HL-60/S4 (cell line): ENCODE data around the gene MEI1.

Source experiments
- in situ Hi-C: fragments of 300-500 bp; cut with MboI; formaldehyde crosslinking; loops from 2 replicates; pipeline ENCODE4 v1.14.3; 2022; ENCODE audit warnings: low sequenced_read_pairs

The MEI1 gene

DNA sequence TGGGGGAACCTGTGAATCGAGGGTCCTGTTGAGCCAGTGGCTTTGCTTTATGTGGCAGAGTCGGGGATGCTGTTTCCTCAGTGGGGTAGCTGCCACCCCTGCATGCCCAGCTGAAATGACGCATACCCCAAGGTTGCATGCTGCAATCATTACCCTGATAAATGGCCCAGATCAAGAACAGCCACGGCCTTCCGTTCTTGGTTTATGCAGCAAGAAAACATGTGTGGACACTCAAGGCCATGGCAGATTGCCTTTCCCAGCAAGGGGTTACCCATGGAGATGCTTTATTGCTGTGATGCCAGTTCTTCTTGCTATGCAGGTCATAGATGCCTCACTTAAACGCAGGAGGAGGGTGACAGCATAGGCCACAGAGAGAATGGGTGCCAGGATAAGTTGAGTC is 119.3 kb downstream of the MEI1 start:
- in situ Hi-C loops = no loop called here

DNA sequence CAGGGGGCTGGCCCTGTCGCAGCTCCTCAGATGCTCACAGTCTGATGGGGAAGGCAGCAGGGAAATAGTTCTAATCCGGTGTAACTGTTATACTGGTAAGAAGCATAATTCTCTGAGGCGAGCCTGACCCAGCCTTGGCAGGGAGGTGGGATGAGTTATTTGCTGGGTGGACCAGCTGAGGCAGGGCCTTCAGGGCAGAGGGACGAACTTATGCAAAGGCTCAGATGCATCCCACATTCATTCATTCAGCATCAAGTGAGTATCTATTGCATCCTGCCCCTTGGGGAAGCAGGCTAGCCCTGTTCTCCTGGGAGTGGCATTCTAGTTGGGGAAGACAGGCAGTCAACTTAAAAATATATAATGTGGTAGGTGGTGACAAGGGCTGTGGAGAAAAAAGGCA is 120.0 kb downstream of the MEI1 start:
- in situ Hi-C loops = no loop called here

DNA sequence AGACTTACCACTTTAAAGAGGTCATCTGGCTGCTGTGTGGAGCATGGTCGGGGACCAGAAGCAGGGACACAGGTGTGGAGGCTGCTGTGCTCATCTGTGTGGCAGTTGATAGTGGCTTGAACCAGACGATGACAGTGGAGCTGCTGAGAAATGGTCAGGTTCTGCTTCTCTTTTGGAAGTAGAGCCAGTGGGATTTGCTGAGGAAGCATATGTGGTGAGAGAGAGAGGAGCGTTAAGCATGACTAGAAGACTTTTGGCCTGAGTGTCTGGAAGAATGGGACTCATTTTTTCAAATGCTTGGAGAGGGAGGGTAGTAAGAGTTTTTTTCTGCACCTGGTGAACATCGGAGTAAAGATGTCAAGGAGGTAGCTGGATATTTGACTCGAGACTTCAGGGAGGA is 121.1 kb downstream of the MEI1 start:
- in situ Hi-C loops = loop anchor here (10.0 kb wide), 1 partner anchor 124 kb away; the partner anchor contains the start of gene CENPM

DNA sequence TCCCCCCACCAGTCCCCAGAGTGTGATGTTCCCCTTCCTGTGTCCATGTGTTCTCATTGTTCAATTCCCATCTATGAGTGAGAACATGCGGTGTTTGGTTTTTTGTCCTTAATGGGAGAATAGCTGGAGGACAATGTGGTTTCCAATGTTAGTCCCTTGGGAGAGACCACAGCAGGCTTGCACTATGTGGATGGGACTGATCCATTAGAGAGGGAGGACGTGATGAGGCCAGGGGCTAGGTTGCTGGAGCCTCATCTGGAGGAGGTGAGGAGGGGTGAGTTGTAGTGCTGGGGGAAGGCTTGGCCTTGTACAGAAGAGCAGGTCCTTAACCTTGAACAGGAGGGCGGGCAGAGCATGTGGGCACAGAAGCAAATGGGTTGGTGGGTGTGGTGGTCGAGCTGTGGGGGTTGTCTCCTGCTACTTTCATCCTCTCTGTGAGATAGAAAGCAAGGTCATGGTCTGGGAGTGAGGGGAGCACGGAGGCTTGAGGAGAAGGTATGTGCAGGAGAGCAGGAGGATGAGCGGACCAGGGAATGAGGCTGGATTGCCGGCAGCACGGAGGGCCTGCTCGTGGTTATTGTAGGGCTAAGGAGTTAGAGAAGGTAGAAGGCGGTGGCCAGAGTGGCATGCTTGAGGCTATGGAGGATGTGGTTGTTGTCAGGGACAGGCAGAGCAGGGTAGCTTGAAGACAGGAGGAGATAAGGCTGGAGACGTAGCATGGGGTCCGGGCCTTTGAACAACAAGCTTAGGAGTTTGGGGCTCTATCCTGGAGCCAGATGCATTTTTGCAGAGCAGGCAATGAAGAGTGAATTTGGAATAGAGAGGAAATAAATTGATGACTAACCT is 122.4 kb downstream of the MEI1 start:
- in situ Hi-C loops = loop anchor here (10.0 kb wide), 1 partner anchor 123 kb away; the partner anchor contains the start of gene CENPM

DNA sequence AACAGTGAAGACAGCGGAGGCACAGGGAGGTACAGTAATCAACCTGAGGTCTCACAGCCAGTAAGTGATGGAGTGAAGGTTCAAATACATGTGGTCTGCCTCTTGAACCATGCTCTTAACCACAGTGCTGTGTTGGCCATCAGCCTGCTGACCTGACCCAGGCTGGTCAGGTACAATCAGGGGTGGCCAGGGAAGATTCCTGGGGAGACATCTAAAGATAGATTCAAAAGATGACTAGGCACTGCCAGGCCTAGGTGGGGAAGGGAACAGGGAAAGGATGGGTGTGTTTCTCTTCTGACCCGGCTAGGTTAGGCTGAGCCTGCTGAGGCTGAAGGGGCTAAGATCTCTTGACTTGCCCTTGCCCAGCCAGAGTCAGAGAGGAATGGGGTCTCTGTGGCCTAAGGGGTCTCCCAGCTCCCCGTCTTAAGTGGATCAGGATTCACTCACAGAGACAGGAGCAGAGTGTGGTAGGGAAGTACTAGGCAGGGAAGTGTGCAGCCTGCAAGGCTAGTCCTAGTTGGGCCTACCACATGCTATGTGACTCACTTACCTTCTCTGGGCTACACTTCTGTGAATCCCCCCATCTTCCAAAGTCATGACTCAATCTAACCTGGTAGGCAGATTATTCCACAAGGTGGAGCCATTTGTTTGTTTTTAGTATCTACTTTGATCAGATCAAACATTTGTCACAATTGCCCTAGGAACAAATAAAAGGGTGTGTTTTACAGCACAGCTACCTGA is 123.2 kb downstream of the MEI1 start:
- in situ Hi-C loops = loop anchor here (10.0 kb wide), 1 partner anchor 122 kb away; the partner anchor contains the start of gene CENPM

DNA sequence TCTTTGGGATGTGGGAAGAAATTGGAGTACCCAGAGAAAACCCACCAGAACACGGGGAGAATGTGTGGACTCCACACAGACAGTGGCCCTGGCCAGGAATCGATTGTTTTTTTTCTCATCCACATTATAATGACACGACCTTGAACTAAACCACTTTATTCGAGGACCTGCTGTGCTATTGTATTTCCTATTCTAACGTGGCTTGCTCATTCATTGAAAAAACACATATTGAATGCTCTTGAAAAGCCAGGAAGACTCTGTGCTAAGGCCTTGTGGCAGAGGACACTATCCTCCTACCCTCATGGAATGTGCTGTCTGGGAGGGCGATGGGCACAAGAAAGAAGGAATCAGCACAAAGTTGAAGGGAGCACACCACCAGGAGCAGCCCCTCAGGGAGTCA is 124.5 kb downstream of the MEI1 start:
- in situ Hi-C loops = loop anchor here (10.0 kb wide), 1 partner anchor 121 kb away; the partner anchor contains the start of gene CENPM

DNA sequence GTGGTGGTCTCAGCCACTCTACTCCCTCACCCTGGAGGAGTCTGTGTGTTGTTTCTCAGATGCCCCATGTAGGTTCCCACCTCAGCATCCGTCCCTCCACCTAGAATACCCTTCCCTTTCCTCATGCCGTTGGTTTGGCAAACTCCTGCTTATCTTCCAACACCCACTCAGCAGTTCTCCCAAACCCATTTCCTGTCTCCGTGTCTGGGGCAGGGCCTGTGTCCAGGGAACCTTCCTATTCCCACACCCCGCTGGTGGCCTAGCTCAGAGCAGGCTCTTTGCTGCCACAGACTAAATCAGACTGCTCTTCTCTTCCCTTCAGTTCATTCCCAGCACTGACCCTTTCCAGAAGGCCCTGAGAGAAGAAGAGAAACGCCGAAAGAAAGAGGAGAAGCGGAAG is 126.1 kb downstream of the MEI1 start:
- in situ Hi-C loops = loop anchor here (10.0 kb wide), 1 partner anchor 119 kb away; the partner anchor contains the start of gene CENPM

DNA sequence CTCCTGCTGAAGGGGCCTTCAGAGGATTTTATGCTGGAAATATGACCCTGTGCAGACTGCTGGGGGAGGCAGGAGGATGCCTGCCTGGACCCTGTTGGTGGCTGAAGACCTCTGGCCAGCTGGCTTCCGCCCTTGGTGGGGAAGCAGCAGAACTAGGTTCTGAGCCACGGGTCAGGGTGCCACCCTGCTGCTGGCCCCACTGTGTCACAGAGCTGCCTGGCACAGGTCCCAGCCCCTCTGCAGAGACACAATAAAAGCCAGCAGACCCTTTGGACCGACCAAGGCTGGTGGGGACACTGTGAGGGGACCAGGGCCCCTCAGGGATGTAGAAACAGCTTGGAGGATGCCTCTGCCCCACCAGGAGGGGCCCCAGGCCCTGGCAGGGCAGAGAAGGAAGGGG is 126.7 kb downstream of the MEI1 start:
- in situ Hi-C loops = loop anchor here (10.0 kb wide), 1 partner anchor 119 kb away; the partner anchor contains the start of gene CENPM

DNA sequence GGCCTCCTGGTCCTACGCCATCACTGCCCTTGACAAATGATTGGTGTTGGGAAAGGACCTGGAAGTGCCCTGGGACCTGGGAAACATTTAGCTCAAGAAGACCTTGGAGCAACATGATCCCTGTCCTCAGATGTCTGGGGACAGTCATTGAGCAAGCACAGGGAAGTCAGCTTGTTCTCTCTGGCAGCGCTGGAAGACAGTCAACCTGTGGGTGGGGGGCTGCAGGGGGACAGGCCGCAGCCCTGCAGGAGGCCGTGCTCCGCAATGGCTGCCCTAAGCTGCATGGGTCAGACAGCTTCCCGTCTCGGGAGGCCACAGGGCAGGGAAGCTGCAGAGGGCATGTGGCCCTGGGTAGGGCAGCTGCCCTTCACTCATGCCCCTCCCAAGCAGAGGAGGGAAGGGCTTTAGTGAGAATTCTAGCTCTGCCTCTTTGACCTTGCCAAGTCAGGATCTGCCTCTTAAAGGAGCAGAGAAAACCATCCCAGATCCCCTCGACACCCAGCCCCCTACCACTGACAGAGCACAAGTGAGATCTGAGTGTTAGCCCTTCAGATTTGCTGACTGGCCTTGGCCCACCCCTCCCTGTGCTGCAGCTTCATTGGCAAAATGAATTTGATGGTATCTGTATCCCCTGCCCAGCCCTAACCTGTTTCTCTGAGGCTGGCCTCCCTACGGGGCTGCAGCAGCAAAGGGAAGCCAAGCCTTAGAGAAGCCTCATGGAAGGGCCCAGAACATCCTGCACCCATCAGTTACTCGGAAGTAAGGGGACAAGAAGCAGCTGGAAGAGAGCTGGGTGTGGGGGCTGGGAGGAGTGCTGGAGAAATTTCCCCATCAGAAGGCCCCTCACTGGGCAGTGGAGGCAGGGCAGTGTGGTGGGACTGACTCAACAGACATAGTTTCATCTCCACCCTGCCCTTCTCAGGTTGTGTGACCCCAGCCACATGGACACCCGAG is 127.4 kb downstream of the MEI1 start:
- in situ Hi-C loops = loop anchor here (10.0 kb wide), 1 partner anchor 118 kb away; the partner anchor contains the start of gene CENPM

DNA sequence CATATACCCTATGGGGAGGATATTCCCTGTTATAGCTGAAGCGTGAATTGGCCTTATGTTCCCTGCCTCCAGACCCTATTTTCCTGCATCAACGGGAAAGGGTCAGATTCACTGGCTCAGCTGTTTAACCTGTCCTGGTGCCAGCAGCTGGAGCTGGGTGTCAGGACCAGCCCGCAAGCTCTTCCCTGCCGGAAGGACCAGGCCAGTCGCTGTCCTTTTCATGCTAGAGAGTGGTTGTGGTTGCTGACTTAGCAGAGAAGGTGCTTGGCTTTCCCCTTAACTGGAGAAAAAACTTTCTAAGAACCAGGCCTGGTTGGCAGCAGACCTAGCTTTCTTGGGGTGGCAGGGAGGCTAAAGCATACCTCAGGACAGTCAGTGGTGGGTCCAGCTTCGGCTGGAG is 128.4 kb downstream of the MEI1 start:
- in situ Hi-C loops = loop anchor here (10.0 kb wide), 1 partner anchor 117 kb away; the partner anchor contains the start of gene CENPM

DNA sequence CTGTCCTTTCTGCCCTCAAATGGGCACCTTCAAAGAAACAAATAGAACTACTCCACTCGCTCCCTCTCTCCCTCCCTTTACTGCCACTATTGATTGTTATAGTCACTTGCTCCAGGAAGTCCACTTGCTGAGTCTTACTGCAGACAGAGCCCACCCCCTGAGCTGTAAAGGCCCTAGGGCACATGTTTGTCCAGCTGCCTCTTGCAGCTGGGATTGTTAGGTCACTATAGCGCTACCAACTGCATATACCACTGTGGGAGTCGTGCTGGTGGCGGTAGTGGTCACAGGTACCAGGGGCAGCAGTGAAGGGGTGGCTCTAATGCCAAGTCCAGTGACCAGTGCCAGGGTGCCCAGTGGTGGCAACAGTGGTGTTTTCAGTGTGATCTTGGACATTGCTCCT is 129.2 kb downstream of the MEI1 start:
- in situ Hi-C loops = loop anchor here (10.0 kb wide), 1 partner anchor 116 kb away; the partner anchor contains the start of gene CENPM

DNA sequence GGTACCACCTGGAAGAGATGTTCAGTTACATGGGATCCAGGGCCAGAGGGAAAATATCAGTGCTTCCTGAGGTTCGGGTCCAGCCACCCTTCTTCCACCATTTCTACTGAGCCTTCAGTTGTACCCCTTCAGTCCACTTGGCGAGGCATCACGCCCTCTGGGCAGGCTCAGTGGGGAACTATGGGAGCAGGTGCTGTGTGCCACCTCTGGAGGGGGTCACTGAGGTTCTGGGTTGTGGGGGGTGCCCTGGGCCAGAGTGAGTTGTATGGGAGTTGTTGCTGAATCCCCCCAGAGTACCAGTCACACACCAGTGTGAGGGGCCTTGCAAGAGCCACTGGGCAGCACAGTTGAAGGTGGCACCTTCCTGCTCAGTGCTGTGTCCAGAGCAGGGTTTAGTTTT is 130.9 kb downstream of the MEI1 start:
- in situ Hi-C loops = no loop called here

DNA sequence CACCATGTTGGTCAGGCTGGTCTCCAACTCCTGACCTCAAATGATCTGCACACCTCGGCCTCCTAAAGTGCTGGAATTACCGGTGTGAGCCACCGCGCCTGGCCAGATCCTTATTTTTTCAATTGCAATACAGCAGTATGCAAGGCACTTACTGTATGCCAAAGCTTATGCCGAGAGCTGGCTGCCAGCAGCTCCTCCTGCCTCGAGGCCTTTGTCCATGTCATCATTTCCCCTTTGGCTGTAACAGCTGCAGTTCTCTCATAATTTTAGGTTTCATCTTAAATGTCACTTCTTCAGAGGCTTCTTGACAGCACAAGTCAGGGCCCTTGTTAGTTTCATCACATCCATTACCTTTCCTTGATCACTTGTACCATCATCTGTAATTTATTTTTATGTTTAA is 132.1 kb downstream of the MEI1 start:
- in situ Hi-C loops = no loop called here

DNA sequence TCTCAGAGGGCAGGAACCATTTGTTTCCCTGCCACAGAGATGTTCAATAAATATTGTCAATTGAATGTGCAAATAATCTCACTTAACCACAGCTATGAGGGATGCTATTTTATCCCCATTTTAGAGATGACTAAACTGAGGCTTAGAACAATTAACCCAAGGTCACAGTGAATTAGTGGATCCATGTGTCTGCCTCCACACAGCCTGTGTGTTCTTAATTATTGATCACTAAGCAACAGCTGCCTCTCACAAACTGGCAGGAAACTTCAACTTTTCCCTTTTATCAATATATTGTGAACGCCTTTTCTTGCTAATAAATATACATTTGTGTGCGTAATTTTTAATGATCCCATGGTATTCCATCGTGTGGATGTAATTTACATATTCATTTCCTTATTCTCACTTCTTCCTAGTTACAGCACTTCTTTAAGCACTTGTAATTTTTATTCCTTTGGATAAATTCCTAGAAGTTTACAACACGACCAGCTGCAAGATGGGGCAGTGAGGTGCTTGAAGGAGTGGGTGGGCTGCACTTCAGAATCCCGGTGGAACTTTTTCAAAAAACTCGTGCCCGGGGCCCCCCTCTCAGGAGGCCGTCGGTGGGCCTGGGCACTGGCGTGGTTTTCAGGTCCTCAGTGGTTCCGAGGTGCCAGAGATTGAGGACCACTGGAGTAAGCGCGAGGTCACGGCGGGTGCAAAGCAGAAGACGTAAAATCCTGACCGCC is 132.7 kb downstream of the MEI1 start:
- in situ Hi-C loops = no loop called here

DNA sequence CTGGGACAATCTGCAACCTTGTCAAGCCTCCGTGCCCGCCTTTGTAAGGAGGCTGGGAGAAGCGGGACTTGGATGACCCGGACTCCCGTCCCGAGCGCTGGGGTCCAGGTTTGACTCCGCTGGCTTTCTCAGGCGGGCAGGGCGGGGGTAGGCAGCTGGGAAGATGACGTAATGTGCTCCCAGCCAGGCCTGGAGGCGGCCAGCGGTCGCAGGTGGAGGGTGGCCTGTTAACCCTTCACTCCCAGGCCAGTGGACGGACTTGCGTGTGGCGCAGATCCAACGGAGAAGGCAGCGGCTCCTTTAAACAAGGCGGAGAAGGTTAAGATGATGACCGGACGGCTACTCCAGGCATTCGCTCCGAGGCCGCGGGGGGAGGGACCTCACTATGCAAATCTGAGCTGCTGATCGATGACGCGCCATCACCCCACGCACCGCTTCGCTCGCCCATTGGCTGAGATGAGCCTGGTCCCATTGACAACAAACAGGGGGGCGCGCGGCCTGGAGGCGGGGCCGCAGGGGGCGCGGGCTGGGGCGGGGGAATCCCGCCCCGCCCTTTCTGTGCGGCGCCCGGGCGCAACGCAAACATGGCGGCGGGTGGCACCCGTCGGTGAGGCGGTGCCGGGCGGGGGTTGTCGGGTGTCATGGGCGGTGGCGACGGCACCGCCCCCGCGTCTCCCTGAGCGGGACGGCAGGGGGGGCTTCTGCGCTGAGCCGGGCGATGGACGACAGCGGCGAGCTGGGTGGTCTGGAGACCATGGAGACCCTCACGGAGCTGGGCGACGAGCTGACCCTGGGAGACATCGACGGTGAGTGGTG is 133.5 kb downstream of the MEI1 start, which contains the start of gene SREBF2:
Gene SREBF2, plus strand, starts transcription at position 553 of the 816 bp plus-strand sequence. Its CDS starts 166 bp downstream, at position 719.
- in situ Hi-C loops = no loop called here

DNA sequence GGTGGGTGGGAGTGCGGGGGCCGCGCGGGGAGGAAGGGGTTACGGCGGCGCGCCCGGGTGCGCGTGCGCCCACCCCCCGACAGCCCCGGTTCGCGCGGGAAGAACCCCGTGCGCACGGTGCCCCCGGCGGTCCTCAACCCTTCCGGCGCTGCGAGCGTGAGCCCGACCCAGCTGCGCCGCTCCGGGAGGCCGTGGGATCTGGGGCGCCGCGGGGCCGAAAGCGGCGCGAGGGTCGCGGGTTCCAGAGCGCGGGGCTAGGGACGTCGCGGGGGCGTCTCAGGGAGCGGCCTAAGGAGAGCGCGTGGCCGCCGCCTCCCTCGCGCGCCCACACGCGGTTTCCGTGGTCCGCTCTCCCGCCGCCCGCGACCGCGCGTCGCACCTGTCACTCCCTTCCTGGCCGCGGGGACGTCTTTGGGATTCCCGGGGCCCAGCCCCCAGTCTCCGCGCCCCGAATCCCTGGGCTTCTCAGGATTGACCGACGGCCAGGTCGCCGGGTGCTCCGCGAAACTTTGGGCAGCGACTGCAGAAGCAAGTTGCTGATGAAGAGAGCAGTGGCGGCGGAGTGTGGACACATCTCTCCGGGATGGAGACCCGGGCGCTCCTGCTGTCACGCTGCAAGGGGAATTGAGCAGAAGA is 134.2 kb downstream of the MEI1 start:
- in situ Hi-C loops = no loop called here

DNA sequence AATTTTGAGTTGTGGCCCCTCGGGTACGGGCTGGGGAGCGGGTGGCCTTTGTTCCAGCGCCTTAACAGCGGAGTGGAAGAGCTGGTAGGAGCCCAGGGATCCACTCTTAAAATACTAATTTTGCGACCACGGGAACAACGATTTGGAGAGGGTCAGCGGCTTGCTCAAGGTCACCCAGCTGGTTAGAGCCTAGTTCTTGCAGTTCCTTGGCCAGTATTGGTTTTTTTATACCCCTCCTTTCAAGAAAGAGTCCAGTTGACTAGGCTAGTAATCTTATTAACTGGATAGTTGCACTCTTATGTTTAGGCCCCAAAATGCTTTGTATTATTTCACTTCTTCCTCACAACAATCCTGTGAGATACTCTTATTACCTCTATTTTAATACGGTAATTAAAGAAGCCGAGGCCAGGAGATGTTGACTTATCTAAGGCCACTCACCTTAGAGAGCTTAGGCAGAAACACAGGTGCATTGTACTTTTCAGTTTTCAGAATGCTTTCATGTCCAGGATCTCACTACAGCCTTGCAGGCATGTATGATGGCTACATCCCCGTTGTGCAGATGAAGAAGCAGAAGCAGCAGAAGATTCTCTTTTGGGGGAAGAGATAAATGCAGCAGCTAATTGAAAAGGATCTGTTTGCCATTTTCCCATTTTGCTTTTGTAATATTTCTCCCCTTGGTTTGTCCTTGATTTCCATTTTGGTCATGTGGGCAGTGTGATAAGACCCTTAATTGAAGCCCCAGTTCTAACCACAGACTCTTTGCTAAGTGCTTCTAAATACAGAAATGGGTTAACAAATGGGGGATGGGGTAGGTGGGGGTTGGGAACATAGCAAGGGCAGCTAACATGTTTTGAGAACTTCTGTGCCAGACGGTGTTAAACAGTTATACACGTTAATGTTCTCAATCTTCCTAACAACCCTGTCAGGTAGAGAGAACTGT is 135.0 kb downstream of the MEI1 start:
- in situ Hi-C loops = no loop called here
